Right lobe of liver (tissue), 6 donors: ENCODE measurements around the gene GNG11. TPM values are rescaled to one million over a fixed set of nuclear protein-coding genes. Genes with fewer than 3 reads are reported as not detected.

Experiments
- ATAC-seq, 4 donors: fragments of 200-7000 bp; cut with Tn5 transposase; one replicate each; pipeline ENCODE4 v1.9.1; 2020; ENCODE audit warnings: mild to moderate bottlenecking in 4 of 4, moderate library complexity in 4 of 4
- DNase-seq, 3 donors: peaks; one replicate each; pipeline ENCODE4 v3.0.0-alpha.2; 2020
- H3K27ac ChIP-seq, 3 donors: fragments of 200-600 bp; one replicate each; pipeline ENCODE4 v1.8.0; 2022
- H3K27me3 ChIP-seq, 2 donors: fragments of 200-600 bp; one replicate each; pipeline ENCODE4 v1.8.0; 2022
- H3K36me3 ChIP-seq, 4 donors: fragments of 200-600 bp; sonication (generic) in 1 of 4; one replicate each; pipeline versions ENCODE4 v1.5.1 to v1.8.0; 2017 to 2022; ENCODE audit warnings: control low read depth in 1 of 4
- H3K4me1 ChIP-seq, 4 donors: fragments of 200-600 bp; sonication (generic) in 1 of 4; one replicate each; pipeline versions ENCODE4 v1.5.1 to v1.8.0; 2017 to 2022; ENCODE audit warnings: control low read depth in 1 of 4
- H3K4me3 ChIP-seq, 3 donors: fragments of 200-600 bp; one replicate each; pipeline ENCODE4 v1.8.0; 2022
- H3K9me3 ChIP-seq, 4 donors: fragments of 200-600 bp; sonication (generic) in 1 of 4; one replicate each; pipeline versions ENCODE4 v1.5.1 to v1.8.0; 2017 to 2022; ENCODE audit warnings: control low read depth in 1 of 4
- POLR2A ChIP-seq: fragments of 450-650 bp; IDR thresholded peaks from one replicate; pipeline ENCODE4 v1.6.1; 2017; ENCODE audit warnings: antibody characterized with exemption, mild to moderate bottlenecking
- WGBS: methylation state at CpG from one replicate; pipeline ENCODE4 v1.1.6; 2018; ENCODE audit warnings: low coverage, low lambda C conversion rate; ENCODE audit not compliant: insufficient coverage; ENCODE audit errors: missing lambda C conversion rate; 5-methylcytosine and 5-hydroxymethylcytosine counted together
- intact Hi-C, 2 donors: fragments of 100-400 bp; cut with DNase I; formaldehyde crosslinking; loops; one replicate each; pipeline versions ENCODE4 v1.11.2 to v1.14.1; 2022
- total RNA-seq, 6 experiments: library from RNA; depleted of rRNA in 2 of 6; stranded (reverse); fragments of >200 nt in 2 of 6; fragmentation: NEBNext Ultra II Directional in 3 of 6; extraction: Animal tissue kit (Norgen Biotek cat#: 25700) in 3 of 6; gene quantifications; one replicate each; pipeline versions ENCODE4 v1.1.0 to v1.2.4, GENCODE V29; 2016 to 2023
- TF ChIP-seq, protein P1 (sequence below), 4 donors: fragments of 200-600 bp in 3 of 4; fragments of 450-650 bp in 1 of 4; IDR thresholded peaks; one replicate each; pipeline versions ENCODE4 v1.5.1 to v1.8.0; 2016 to 2022; ENCODE audit warnings: antibody characterized with exemption in 4 of 4, mild to moderate bottlenecking in 2 of 4
- donor health status: DM: no; HTN: yes; CAD: no.
- donor health status: DM: no; HTN: no; CAD: no.
- donor health status: DM: no; HTN: no; CAD: no.
- donor health status: DM: no; HTN: yes; CAD: no.
- donor health status: DM: no; HTN: yes; CAD: no.

The GNG11 gene
- total RNA-seq, 6 experiments from 2014 or later, result 0.86 to 6.1 (median 4.0) TPM

GRCh38 chr7:93882468-93882867 lies 39.1 kb upstream of the GNG11 start:
- intact Hi-C loops, result no loop called here
- no peak for ATAC-seq
- no peak for DNase-seq

DNA sequence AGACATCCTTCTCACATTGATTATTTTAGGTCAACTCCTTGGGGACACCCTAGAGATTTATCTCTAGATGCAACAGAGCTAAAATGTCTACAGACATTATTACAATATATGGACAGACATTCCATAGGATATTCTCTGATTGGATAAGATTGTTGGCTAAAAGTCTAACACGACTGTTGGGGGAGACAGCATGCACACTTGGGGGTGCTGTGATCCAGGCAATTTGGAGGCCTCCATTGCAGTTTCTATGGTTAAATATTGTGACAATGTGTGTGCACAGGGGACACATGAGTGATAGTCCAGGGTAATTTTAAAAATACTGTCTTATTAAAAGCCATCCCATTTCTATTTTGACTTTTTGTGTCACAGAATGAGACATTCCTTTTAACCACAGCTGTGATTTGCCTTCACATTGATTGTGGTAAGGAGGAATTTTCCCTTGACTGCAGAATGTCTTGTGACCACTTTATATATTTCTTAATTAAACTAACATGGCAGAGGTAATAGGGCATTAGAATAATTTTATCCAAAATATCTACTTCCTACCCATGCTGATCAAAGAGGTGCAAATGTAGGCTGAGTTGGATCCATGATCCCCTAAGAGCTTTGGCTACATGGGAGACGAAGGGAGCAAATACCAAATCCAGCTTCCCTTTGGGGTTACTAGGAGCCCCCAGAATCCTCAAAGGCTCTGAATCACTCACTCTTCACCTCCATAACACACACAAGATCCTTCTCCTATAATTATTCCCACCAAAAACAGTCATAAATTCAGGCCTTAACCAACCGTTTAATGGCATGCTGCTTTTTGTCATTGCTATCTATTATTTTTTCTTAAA lies 38.2 kb upstream of the GNG11 start:
- intact Hi-C loops, result no loop called here
- no peak for ATAC-seq

More at GRCh38 chr7:93882468-93882867, 39.1 kb upstream of the GNG11 start:
- Histone ChIP-seq H3K36me3 (no peaks in the 10 kb centered on the region), H3K27ac (no peak overlapping the region), H3K4me1 (no peaks in the 10 kb centered on the region), H3K27me3 (no peaks in the 10 kb centered on the region), H3K9me3 (no peaks in the 10 kb centered on the region), H3K4me3 (no peak overlapping the region)
- TF ChIP-seq, protein P1, sequence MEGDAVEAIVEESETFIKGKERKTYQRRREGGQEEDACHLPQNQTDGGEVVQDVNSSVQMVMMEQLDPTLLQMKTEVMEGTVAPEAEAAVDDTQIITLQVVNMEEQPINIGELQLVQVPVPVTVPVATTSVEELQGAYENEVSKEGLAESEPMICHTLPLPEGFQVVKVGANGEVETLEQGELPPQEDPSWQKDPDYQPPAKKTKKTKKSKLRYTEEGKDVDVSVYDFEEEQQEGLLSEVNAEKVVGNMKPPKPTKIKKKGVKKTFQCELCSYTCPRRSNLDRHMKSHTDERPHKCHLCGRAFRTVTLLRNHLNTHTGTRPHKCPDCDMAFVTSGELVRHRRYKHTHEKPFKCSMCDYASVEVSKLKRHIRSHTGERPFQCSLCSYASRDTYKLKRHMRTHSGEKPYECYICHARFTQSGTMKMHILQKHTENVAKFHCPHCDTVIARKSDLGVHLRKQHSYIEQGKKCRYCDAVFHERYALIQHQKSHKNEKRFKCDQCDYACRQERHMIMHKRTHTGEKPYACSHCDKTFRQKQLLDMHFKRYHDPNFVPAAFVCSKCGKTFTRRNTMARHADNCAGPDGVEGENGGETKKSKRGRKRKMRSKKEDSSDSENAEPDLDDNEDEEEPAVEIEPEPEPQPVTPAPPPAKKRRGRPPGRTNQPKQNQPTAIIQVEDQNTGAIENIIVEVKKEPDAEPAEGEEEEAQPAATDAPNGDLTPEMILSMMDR (IDR thresholded peaks at IDR 0.05), result no peak
- no peak for TF ChIP-seq POLR2A

DNA sequence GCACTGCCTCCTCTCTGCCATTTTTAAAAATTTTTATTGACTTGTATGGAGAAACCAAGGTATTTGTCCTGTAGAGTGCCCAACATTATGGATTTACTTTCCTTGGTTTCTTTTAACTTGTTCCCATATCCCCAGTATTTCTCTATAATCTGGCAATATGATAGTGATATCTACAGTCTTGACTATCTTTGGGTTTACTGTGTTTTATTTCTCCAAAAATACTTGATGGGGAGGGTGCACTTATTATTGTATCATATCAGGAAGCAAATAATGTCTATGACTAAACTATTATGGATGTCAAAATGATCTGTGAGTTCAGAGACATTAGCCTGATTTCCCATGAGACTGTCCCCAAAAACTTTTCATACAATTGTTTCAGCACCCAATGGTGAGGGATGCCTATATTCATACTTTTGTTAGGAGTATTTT lies 37.6 kb upstream of the GNG11 start:
- H3K36me3 ChIP-seq, result no peaks in the 10 kb centered on the region
- no peaks in the 10 kb centered on the region for H3K4me1 ChIP-seq
- DNase-seq (no peak), ATAC-seq (no peak)
- no peak overlapping the region for H3K4me3 ChIP-seq
- TF ChIP-seq, protein P1 (IDR thresholded peaks at IDR 0.05), result no peak
- TF ChIP-seq POLR2A, result no peak
- no peaks in the 10 kb centered on the region for H3K9me3 ChIP-seq
- H3K27ac ChIP-seq, result no peak overlapping the region
- intact Hi-C loops, result no loop called here
- no peaks in the 10 kb centered on the region for H3K27me3 ChIP-seq

More for the DNA sequence above, 38.2 kb upstream of the GNG11 start:
- H3K4me1 ChIP-seq, result no peaks in the 10 kb centered on the region
- H3K9me3 ChIP-seq, result no peaks in the 10 kb centered on the region
- no peaks in the 10 kb centered on the region for H3K36me3 ChIP-seq
- WGBS, result 48% methylated on average over 3 of the region's 3 CpGs
- H3K27me3 ChIP-seq, result no peaks in the 10 kb centered on the region
- TF ChIP-seq, protein P1 (IDR thresholded peaks at IDR 0.05), result peak in 1 of 4 donors; percentile 5
- no peak for TF ChIP-seq POLR2A
- H3K4me3 ChIP-seq, result no peak overlapping the region
- no peak for DNase-seq
- no peak overlapping the region for H3K27ac ChIP-seq

- no peak overlapping the region for H3K27ac ChIP-seq
- no peaks in the 10 kb centered on the region for H3K36me3 ChIP-seq
- 13% methylated on average over 1 of the region's 1 CpG for WGBS
- H3K9me3 ChIP-seq, result no peaks in the 10 kb centered on the region
- H3K27me3 ChIP-seq, result no peaks in the 10 kb centered on the region
- H3K4me3 ChIP-seq, result no peak overlapping the region
- intact Hi-C loops, result no loop called here
- TF ChIP-seq POLR2A, result no peak
- TF ChIP-seq, protein P1 (IDR thresholded peaks at IDR 0.05), result no peak
- no peak for ATAC-seq
- no peaks in the 10 kb centered on the region for H3K4me1 ChIP-seq
- no peak for DNase-seq
These were observed 37.0 kb upstream of the GNG11 start for GRCh38 chr7:93884541-93884940.
